Endothelial cell of umbilical vein (primary cell): ENCODE measurements around the gene MMD.

Experiments used
- CTCF ChIP-seq, 2 donors: IDR thresholded peaks; 1 replicate in 1 of 2; 2 replicates in 1 of 2; pipeline ENCODE4 v1.5.1; 2011; ENCODE audit warnings: low read length in 2 of 2, mild to moderate bottlenecking in 2 of 2, moderate library complexity in 2 of 2, control low read depth in 1 of 2, inconsistent platforms in 1 of 2, low read depth in 1 of 2; ENCODE audit not compliant: insufficient read depth in 1 of 2; ENCODE audit errors: extremely low read depth in 1 of 2
- EZH2 ChIP-seq: IDR thresholded peaks from 2 replicates; pipeline ENCODE4 v1.6.1; 2012; ENCODE audit warnings: borderline replicate concordance, low read depth, mild to moderate bottlenecking, moderate library complexity, low read length, inconsistent platforms; ENCODE audit not compliant: severe bottlenecking
- FOS ChIP-seq: IDR thresholded peaks from 2 replicates; pipeline ENCODE4 v1.6.1; 2011; ENCODE audit warnings: mild to moderate bottlenecking, low read length, moderate library complexity, borderline replicate concordance; ENCODE audit not compliant: insufficient read depth
- MAX ChIP-seq: IDR thresholded peaks from 2 replicates; pipeline ENCODE4 v1.6.1; 2011; ENCODE audit not compliant: insufficient read depth, insufficient read length
- MYC ChIP-seq: IDR thresholded peaks from one replicate; pipeline ENCODE4 v1.6.1; 2011; ENCODE audit warnings: mild to moderate bottlenecking, low read depth, low read length
- POLR2A ChIP-seq: IDR thresholded peaks from 2 replicates; pipeline ENCODE4 v1.6.1; 2012; ENCODE audit warnings: low read depth, mild to moderate bottlenecking, control low read depth, low read length
- POLR2AphosphoS5 ChIP-seq: IDR thresholded peaks from 2 replicates; pipeline ENCODE4 v1.6.1; 2012; ENCODE audit warnings: low read depth, mild to moderate bottlenecking, control low read depth, low read length, moderate library complexity; ENCODE audit not compliant: insufficient read depth

- TF ChIP-seq POLR2AphosphoS5 (no peak), CTCF (IDR thresholded peaks at IDR 0.05; ENCODE audit: extremely low read depth in 1 of 2, insufficient read depth in 1 of 2, low read depth in 1 of 2, low read length in 2 of 2) (no peak), EZH2 (no peak), POLR2A (no peak), FOS (no peak), MAX (no peak), MYC (no peak)
These were observed 55.6 kb downstream of the MMD start for GRCh38 chr17:55366020-55366481.
